ENCODE results near the gene CP. TPM values are rescaled to one million over a fixed set of nuclear protein-coding genes. Genes with fewer than 3 reads are reported as not detected.
"Not testable (repeated sequence)": the region's sequence is repeated elsewhere in the genome, so short reads cannot be mapped to it uniquely, and the experiment has no call there.

The CP gene
- total RNA-seq, 2 donors from 2014 or later: not detected

- Mint-ChIP-seq H3K27me3 (peaks cover 24% of the 10 kb centered on the region), H3K4me3 (no peak overlapping the region), H3K27ac (no peak overlapping the region), H3K36me3 (ENCODE audit: low read depth) (no peaks in the 10 kb centered on the region), H3K4me1 (peaks cover 12% of the 10 kb centered on the region)
- DNase-seq (no peak), ATAC-seq (peak; percentile 50)
- H3K9me3 ChIP-seq (ENCODE audit: control insufficient read depth, low read length, poor library complexity, severe bottlenecking): no peaks in the 10 kb centered on the region
These were observed 21.9 kb upstream of the CP start for GRCh38 chr3:149243540-149243939.

GRCh38 chr3:149239357-149239936, 17.8 kb upstream of the CP start:
- H3K27me3 Mint-ChIP-seq: peaks cover 41% of the 10 kb centered on the region
- peaks cover 4% of the 10 kb centered on the region for H3K36me3 Mint-ChIP-seq (ENCODE audit: low read depth)
- no peak overlapping the region for H3K4me3 Mint-ChIP-seq
- ATAC-seq: no peak
- no peak for DNase-seq
- H3K4me1 Mint-ChIP-seq: no peaks in the 10 kb centered on the region
- H3K27ac Mint-ChIP-seq: no peak overlapping the region
- H3K9me3 ChIP-seq (ENCODE audit: control insufficient read depth, low read length, poor library complexity, severe bottlenecking): no peaks in the 10 kb centered on the region

GRCh38 chr3:149238268-149238667, 16.6 kb upstream of the CP start:
- ATAC-seq; DNase-seq; H3K27ac Mint-ChIP-seq; H3K36me3 Mint-ChIP-seq (ENCODE audit: low read depth); H3K4me3 Mint-ChIP-seq; H3K4me1 Mint-ChIP-seq; H3K9me3 ChIP-seq (ENCODE audit: control insufficient read depth, low read length, poor library complexity, severe bottlenecking): not testable (repeated sequence)
- peaks cover 41% of the 10 kb centered on the region for H3K27me3 Mint-ChIP-seq

GRCh38 chr3:149235599-149236424, 14.2 kb upstream of the CP start:
- no peak for DNase-seq
- H3K36me3 Mint-ChIP-seq (ENCODE audit: low read depth): peaks cover 5% of the 10 kb centered on the region
- peaks cover 41% of the 10 kb centered on the region for H3K27me3 Mint-ChIP-seq
- H3K27ac Mint-ChIP-seq: no peak overlapping the region
- H3K4me1 Mint-ChIP-seq: no peaks in the 10 kb centered on the region
- ATAC-seq: no peak
- H3K4me3 Mint-ChIP-seq: no peak overlapping the region
- no peaks in the 10 kb centered on the region for H3K9me3 ChIP-seq (ENCODE audit: control insufficient read depth, low read length, poor library complexity, severe bottlenecking)

GRCh38 chr3:149234671-149235245, 13.1 kb upstream of the CP start:
- peaks cover 34% of the 10 kb centered on the region for H3K27me3 Mint-ChIP-seq
- no peaks in the 10 kb centered on the region for H3K9me3 ChIP-seq (ENCODE audit: control insufficient read depth, low read length, poor library complexity, severe bottlenecking)
- peaks cover 5% of the 10 kb centered on the region for H3K36me3 Mint-ChIP-seq (ENCODE audit: low read depth)
- no peak for ATAC-seq
- no peaks in the 10 kb centered on the region for H3K4me1 Mint-ChIP-seq
- H3K27ac Mint-ChIP-seq: no peak overlapping the region
- no peak for DNase-seq
- H3K4me3 Mint-ChIP-seq: no peak overlapping the region

- DNase-seq (no peak), ATAC-seq (no peak)
- peaks cover 32% of the 10 kb centered on the region for H3K27me3 Mint-ChIP-seq
- no peaks in the 10 kb centered on the region for H3K4me1 Mint-ChIP-seq
- H3K9me3 ChIP-seq (ENCODE audit: control insufficient read depth, low read length, poor library complexity, severe bottlenecking): no peaks in the 10 kb centered on the region
- H3K36me3 Mint-ChIP-seq (ENCODE audit: low read depth): peaks cover 5% of the 10 kb centered on the region
- no peak overlapping the region for H3K27ac Mint-ChIP-seq
- no peak overlapping the region for H3K4me3 Mint-ChIP-seq
These were observed 11.7 kb upstream of the CP start for GRCh38 chr3:149233323-149233722.

GRCh38 chr3:149231871-149232270, 10.2 kb upstream of the CP start:
- no peaks in the 10 kb centered on the region for H3K9me3 ChIP-seq (ENCODE audit: control insufficient read depth, low read length, poor library complexity, severe bottlenecking)
- no peaks in the 10 kb centered on the region for H3K4me1 Mint-ChIP-seq
- DNase-seq (no peak), ATAC-seq (no peak)
- no peak overlapping the region for H3K4me3 Mint-ChIP-seq
- H3K36me3 Mint-ChIP-seq (ENCODE audit: low read depth): peaks cover 5% of the 10 kb centered on the region
- no peak overlapping the region for H3K27ac Mint-ChIP-seq
- H3K27me3 Mint-ChIP-seq: peaks cover 22% of the 10 kb centered on the region

- no peaks in the 10 kb centered on the region for H3K9me3 ChIP-seq (ENCODE audit: control insufficient read depth, low read length, poor library complexity, severe bottlenecking)
- no peaks in the 10 kb centered on the region for H3K27me3 Mint-ChIP-seq
- no peak overlapping the region for H3K4me3 Mint-ChIP-seq
These were observed 6.1 kb upstream of the CP start for GRCh38 chr3:149227591-149228268.

GRCh38 chr3:149226776-149227175, 5.1 kb upstream of the CP start:
- Mint-ChIP-seq H3K4me3 (no peak overlapping the region), H3K27ac (no peak overlapping the region), H3K4me1 (peaks cover 15% of the 10 kb centered on the region), H3K36me3 (ENCODE audit: low read depth) (peaks cover 2% of the 10 kb centered on the region), H3K27me3 (no peaks in the 10 kb centered on the region)
- DNase-seq: no peak
- H3K9me3 ChIP-seq (ENCODE audit: control insufficient read depth, low read length, poor library complexity, severe bottlenecking): no peaks in the 10 kb centered on the region
- ATAC-seq: no peak

More at GRCh38 chr3:149227591-149228268, 6.1 kb upstream of the CP start:
- peaks cover 2% of the 10 kb centered on the region for H3K36me3 Mint-ChIP-seq (ENCODE audit: low read depth)
- DNase-seq (no peak), ATAC-seq (no peak)
- H3K4me1 Mint-ChIP-seq: peaks cover 15% of the 10 kb centered on the region
- H3K27ac Mint-ChIP-seq: no peak overlapping the region

GRCh38 chr3:149224736-149225594, 3.3 kb upstream of the CP start:
- Mint-ChIP-seq H3K27ac (peak overlapping the region; percentile 85), H3K4me3 (peak overlapping the region; percentile 86), H3K4me1 (peaks cover 15% of the 10 kb centered on the region), H3K27me3 (no peaks in the 10 kb centered on the region), H3K36me3 (ENCODE audit: low read depth) (no peaks in the 10 kb centered on the region)
- DNase-seq (no peak), ATAC-seq (peak; percentile 88)
- no peaks in the 10 kb centered on the region for H3K9me3 ChIP-seq (ENCODE audit: control insufficient read depth, low read length, poor library complexity, severe bottlenecking)

- no peaks in the 10 kb centered on the region for H3K36me3 Mint-ChIP-seq (ENCODE audit: low read depth)
- H3K4me1 Mint-ChIP-seq: peaks cover 15% of the 10 kb centered on the region
- H3K9me3 ChIP-seq (ENCODE audit: control insufficient read depth, low read length, poor library complexity, severe bottlenecking): no peaks in the 10 kb centered on the region
- H3K27ac Mint-ChIP-seq: no peak overlapping the region
- ATAC-seq (no peak), DNase-seq (no peak)
- H3K4me3 Mint-ChIP-seq: no peak overlapping the region
- H3K27me3 Mint-ChIP-seq: no peaks in the 10 kb centered on the region
These were observed 1.8 kb upstream of the CP start for GRCh38 chr3:149223461-149223820.

- not testable (repeated sequence) for ATAC-seq; H3K36me3 Mint-ChIP-seq (ENCODE audit: low read depth); DNase-seq; H3K4me1 Mint-ChIP-seq; H3K27me3 Mint-ChIP-seq; H3K9me3 ChIP-seq (ENCODE audit: control insufficient read depth, low read length, poor library complexity, severe bottlenecking); H3K4me3 Mint-ChIP-seq; H3K27ac Mint-ChIP-seq
These were observed 2.1 kb downstream of the CP start for GRCh38 chr3:149219380-149220121.

All from T-helper 17 cell (primary cell).